H1 (cell line): ENCODE data around the gene HPN. TPM values are rescaled to one million over a fixed set of nuclear protein-coding genes. Genes with fewer than 3 reads are reported as not detected.
A peak's percentile ranks its signal among the peaks of the same experiment; 100 is the strongest.

Experiments used
- CTCF ChIA-PET: fragments of 300-600 bp; sonication (Branson Sonifier 250); formaldehyde crosslinking; loops from one replicate; lab custom pipeline; 2021; ENCODE audit not compliant: partially characterized antibody; lab: Charles Lee
- POLR2A ChIA-PET: fragments of 300-600 bp; sonication (Branson Sonifier 250); formaldehyde crosslinking; loops from one replicate; lab custom pipeline; 2021; ENCODE audit warnings: inconsistent platforms; ENCODE audit not compliant: partially characterized antibody; lab: Charles Lee
- DNase-seq, 2 experiments: peaks; one replicate each; pipeline versions ENCODE4 v3.0.0 to v3.0.0-alpha.2; 2010 to 2022; ENCODE audit warnings: low spot score in 2 of 2, low read depth in 1 of 2, mixed read lengths in 1 of 2
- FAIRE-seq: peaks from 2 replicates; lab custom pipeline; 2011; peaks lifted over from hg19 to GRCh38; lab: Jason Lieb, UNC
- H2AFZ ChIP-seq: 2 replicates; pipeline ENCODE4 v1.8.1; 2012; ENCODE audit warnings: low read length, inconsistent platforms
- H2AK5ac ChIP-seq: 2 replicates; pipeline ENCODE4 v1.6.1; 2013; ENCODE audit warnings: low read depth, low read length
- H2BK120ac ChIP-seq: replicated peaks from 2 replicates; pipeline ENCODE3; 2013; ENCODE audit warnings: low read depth, low read length, inconsistent platforms
- H2BK12ac ChIP-seq: 2 replicates; pipeline ENCODE4 v1.6.1; 2013; ENCODE audit warnings: low read depth, low read length
- H2BK15ac ChIP-seq: 2 replicates; pipeline ENCODE4 v1.6.1; 2013; ENCODE audit warnings: low read length
- H2BK20ac ChIP-seq: 2 replicates; pipeline ENCODE4 v1.6.1; 2013; ENCODE audit warnings: low read length
- H2BK5ac ChIP-seq: 2 replicates; pipeline ENCODE4 v1.6.1; 2013; ENCODE audit warnings: low read depth, low read length
- H3K14ac ChIP-seq: 2 replicates; pipeline ENCODE4 v1.6.1; 2013; ENCODE audit warnings: inconsistent platforms; ENCODE audit not compliant: insufficient read length
- H3K18ac ChIP-seq: 2 replicates; pipeline ENCODE4 v1.6.1; 2013; ENCODE audit warnings: low read length; ENCODE audit errors: extremely low read depth
- H3K23ac ChIP-seq: 2 replicates; pipeline ENCODE4 v1.6.1; 2013; ENCODE audit warnings: inconsistent platforms; ENCODE audit not compliant: insufficient read length
- H3K23me2 ChIP-seq: 2 replicates; pipeline ENCODE4 v1.6.1; 2013; ENCODE audit warnings: low read depth, low read length
- H3K27ac ChIP-seq: 2 replicates; pipeline ENCODE4 v1.6.1; 2011; ENCODE audit warnings: low read depth, low read length, inconsistent platforms
- H3K27me3 ChIP-seq, 4 experiments: replicated peaks in 1 of 4; 1 replicate in 1 of 4; 2 replicates in 3 of 4; pipeline versions ENCODE4 v1.6.1 to v1.8.1; 2011 to 2013; ENCODE audit warnings: low read length in 3 of 4, mild to moderate bottlenecking in 3 of 4, inconsistent platforms in 2 of 4, mixed read lengths in 2 of 4, moderate library complexity in 1 of 4; ENCODE audit not compliant: control insufficient read depth in 3 of 4, insufficient read depth in 3 of 4; ENCODE audit errors: extremely low read depth in 1 of 4
- H3K36me3 ChIP-seq, 4 experiments: 2 replicates each; pipeline versions ENCODE4 v1.6.1 to v1.8.1; 2011 to 2013; ENCODE audit warnings: mild to moderate bottlenecking in 4 of 4, low read length in 3 of 4, moderate library complexity in 2 of 4, control low read depth in 1 of 4, inconsistent platforms in 1 of 4; ENCODE audit not compliant: insufficient read depth in 4 of 4, control insufficient read depth in 2 of 4
- H3K4ac ChIP-seq: replicated peaks from 2 replicates; pipeline ENCODE3; 2013; ENCODE audit warnings: low read length, low read depth, mixed read lengths, inconsistent platforms; ENCODE audit not compliant: insufficient read length
- H3K4me1 ChIP-seq, 4 experiments: replicated peaks in 1 of 4; 1 replicate in 1 of 4; 2 replicates in 3 of 4; pipeline versions ENCODE4 v1.6.1 to v1.8.1; 2011 to 2013; ENCODE audit warnings: low read length in 3 of 4, inconsistent platforms in 2 of 4, mixed read lengths in 1 of 4; ENCODE audit not compliant: insufficient read depth in 4 of 4, control insufficient read depth in 3 of 4
- H3K4me2 ChIP-seq, 2 experiments: 2 replicates each; pipeline versions ENCODE4 v1.6.1 to v1.8.1; 2011 to 2013; ENCODE audit warnings: low read depth in 2 of 2, low read length in 2 of 2, control low read depth in 1 of 2, inconsistent platforms in 1 of 2, mild to moderate bottlenecking in 1 of 2; ENCODE audit not compliant: insufficient read depth in 1 of 2
- H3K4me3 ChIP-seq, 4 experiments: fragments of 200-600, 300-600 bp in 1 of 4; sonication (generic), shearing (Covaris generic), sonication (Bioruptor Twin) in 1 of 4; 2 replicates each; pipeline versions ENCODE4 v1.5.1 to v1.8.1; 2011 to 2016; ENCODE audit warnings: low read length in 4 of 4, low read depth in 3 of 4, control low read depth in 2 of 4, inconsistent platforms in 2 of 4, mild to moderate bottlenecking in 2 of 4, mixed read lengths in 1 of 4, moderate library complexity in 1 of 4; ENCODE audit not compliant: insufficient read depth in 2 of 4; ENCODE audit errors: extremely low read depth in 1 of 4
- H3K56ac ChIP-seq: replicated peaks from 2 replicates; pipeline ENCODE3; 2013; ENCODE audit warnings: low read depth, mild to moderate bottlenecking, mixed read lengths, low read length, inconsistent platforms; ENCODE audit not compliant: insufficient read length
- H3K79me1 ChIP-seq: 2 replicates; pipeline ENCODE4 v1.6.1; 2013; ENCODE audit warnings: low read depth, low read length, control low read depth
- H3K79me2 ChIP-seq, 2 experiments: 2 replicates each; pipeline versions ENCODE4 v1.6.1 to v1.8.1; 2012 to 2013; ENCODE audit warnings: low read length in 2 of 2, mild to moderate bottlenecking in 2 of 2, inconsistent platforms in 1 of 2; ENCODE audit not compliant: insufficient read depth in 2 of 2, control insufficient read depth in 1 of 2
- H3K9ac ChIP-seq, 4 experiments: replicated peaks in 1 of 4; 1 replicate in 1 of 4; 2 replicates in 3 of 4; pipeline versions ENCODE4 v1.6.1 to v1.8.1; 2011 to 2013; ENCODE audit warnings: low read depth in 3 of 4, low read length in 3 of 4, control low read depth in 2 of 4, mild to moderate bottlenecking in 2 of 4, moderate library complexity in 2 of 4, inconsistent platforms in 1 of 4; ENCODE audit errors: extremely low read depth in 1 of 4
- H3K9me3 ChIP-seq, 2 experiments: 2 replicates each; pipeline versions ENCODE4 v1.6.1 to v1.8.1; 2012 to 2013; ENCODE audit warnings: mild to moderate bottlenecking in 2 of 2, moderate library complexity in 2 of 2, control low read depth in 1 of 2, inconsistent platforms in 1 of 2, low read depth in 1 of 2, low read length in 1 of 2, mixed read lengths in 1 of 2; ENCODE audit not compliant: insufficient read depth in 2 of 2
- H4K20me1 ChIP-seq, 2 experiments: replicated peaks in 1 of 2; 2 replicates each; pipeline versions ENCODE3 to v1.8.1; 2011 to 2013; ENCODE audit warnings: inconsistent platforms in 2 of 2, low read length in 2 of 2, mild to moderate bottlenecking in 1 of 2; ENCODE audit not compliant: insufficient read depth in 2 of 2, control insufficient read depth in 1 of 2
- H4K5ac ChIP-seq: 2 replicates; pipeline ENCODE4 v1.6.1; 2013; ENCODE audit warnings: low read length, low read depth, mixed read lengths, inconsistent platforms; ENCODE audit not compliant: insufficient read length
- H4K8ac ChIP-seq: 2 replicates; pipeline ENCODE4 v1.8.0; 2013; ENCODE audit warnings: mild to moderate bottlenecking, moderate library complexity, low read length, inconsistent platforms; ENCODE audit not compliant: insufficient read depth; ENCODE audit errors: extremely low read depth
- H4K91ac ChIP-seq: replicated peaks from 2 replicates; pipeline ENCODE3; 2013; ENCODE audit warnings: low read length, mixed read lengths, inconsistent platforms; ENCODE audit not compliant: insufficient read length
- CHD2 ChIP-seq: IDR thresholded peaks from 2 replicates; pipeline ENCODE4 v1.6.1; 2012; ENCODE audit warnings: low read length, improper control_type of control experiment
- CREB1 ChIP-seq: IDR thresholded peaks from 2 replicates; pipeline ENCODE4 v1.6.1; 2012; ENCODE audit warnings: inconsistent platforms
- HDAC2 ChIP-seq, 2 experiments: fragments of 300-600 bp in 1 of 2; sonication (generic) in 1 of 2; IDR thresholded peaks; 2 replicates each; pipeline ENCODE4 v1.6.1; 2011 to 2012; ENCODE audit warnings: low read depth in 2 of 2, low read length in 2 of 2, mild to moderate bottlenecking in 2 of 2, moderate library complexity in 2 of 2, borderline replicate concordance in 1 of 2, inconsistent platforms in 1 of 2
- RBBP5 ChIP-seq: IDR thresholded peaks from 2 replicates; pipeline ENCODE4 v1.7.1; 2012; ENCODE audit warnings: low read depth, mild to moderate bottlenecking, inconsistent platforms, low read length, moderate library complexity, borderline replicate concordance
- RXRA ChIP-seq: IDR thresholded peaks from 2 replicates; pipeline ENCODE4 v1.6.1; 2011; ENCODE audit warnings: low read depth, mild to moderate bottlenecking, low read length, moderate library complexity; ENCODE audit not compliant: insufficient read depth
- SP2 ChIP-seq: IDR thresholded peaks from 2 replicates; pipeline ENCODE4 v1.6.1; 2012; ENCODE audit warnings: mild to moderate bottlenecking, low read length, inconsistent platforms
- TAF1 ChIP-seq: IDR thresholded peaks from 2 replicates; pipeline ENCODE4 v1.6.1; 2011; ENCODE audit warnings: mild to moderate bottlenecking, low read depth, low read length
- TBP ChIP-seq: IDR thresholded peaks from 2 replicates; pipeline ENCODE4 v1.6.1; 2011; ENCODE audit warnings: low read depth, low read length, improper control_type of control experiment
- TCF12 ChIP-seq: IDR thresholded peaks from 2 replicates; pipeline ENCODE4 v1.6.1; 2011; ENCODE audit warnings: low read depth, mild to moderate bottlenecking, low read length
- ZNF274 ChIP-seq: IDR thresholded peaks from 2 replicates; pipeline ENCODE4 v1.7.0; 2012; ENCODE audit warnings: low read length, borderline replicate concordance; ENCODE audit errors: extremely low read depth
- WGBS, 2 experiments: shearing (Covaris generic) in 1 of 2; methylation state at CpG; one replicate each; pipeline versions ENCODE4 v1.1.6 to v1.1.7; 2013 to 2015; ENCODE audit warnings: low lambda C conversion rate in 2 of 2, mixed read lengths in 2 of 2, inconsistent platforms in 1 of 2, low coverage in 1 of 2, missing lambda C conversion rate in 1 of 2; ENCODE audit not compliant: insufficient replicate concordance in 2 of 2, insufficient coverage in 1 of 2, insufficient read length in 1 of 2; ENCODE audit errors: extremely low coverage in 1 of 2, missing lambda C conversion rate in 1 of 2; 5-methylcytosine and 5-hydroxymethylcytosine counted together
- polyA plus RNA-seq, 7 experiments: library from polyadenylated mRNA; depleted of rRNA in 3 of 7; stranded (reverse) in 5 of 7; unstranded in 2 of 7; fragments of >200 nt in 5 of 7; fragments of 200-250 nt in 2 of 7; gene quantifications; 1 replicate in 5 of 7; 2 replicates in 1 of 7; 4 replicates in 1 of 7; pipeline versions ENCODE4 v1.2.1 to v1.2.3, GENCODE V29; 2011 to 2013; ENCODE audit warnings: missing spikeins in 2 of 7, mixed read lengths in 2 of 7
- total RNA-seq: library from RNA; stranded (reverse); fragmentation: NEBNext Ultra II Directional; extraction: Animal tissue kit (Norgen Biotek cat#: 25700); gene quantifications from 2 replicates; pipeline ENCODE4 v1.2.1, GENCODE V29; 2021
- TF ChIP-seq, protein P1 (sequence below): IDR thresholded peaks from 2 replicates; pipeline ENCODE4 v1.6.1; 2012; ENCODE audit warnings: inconsistent platforms

The HPN gene
- total and polyA plus RNA-seq, 2 of the 8 experiments (the other 6 are each of a cell fraction or from before 2014, with no cell fraction given) = 14.7 to 33.7 TPM

DNA sequence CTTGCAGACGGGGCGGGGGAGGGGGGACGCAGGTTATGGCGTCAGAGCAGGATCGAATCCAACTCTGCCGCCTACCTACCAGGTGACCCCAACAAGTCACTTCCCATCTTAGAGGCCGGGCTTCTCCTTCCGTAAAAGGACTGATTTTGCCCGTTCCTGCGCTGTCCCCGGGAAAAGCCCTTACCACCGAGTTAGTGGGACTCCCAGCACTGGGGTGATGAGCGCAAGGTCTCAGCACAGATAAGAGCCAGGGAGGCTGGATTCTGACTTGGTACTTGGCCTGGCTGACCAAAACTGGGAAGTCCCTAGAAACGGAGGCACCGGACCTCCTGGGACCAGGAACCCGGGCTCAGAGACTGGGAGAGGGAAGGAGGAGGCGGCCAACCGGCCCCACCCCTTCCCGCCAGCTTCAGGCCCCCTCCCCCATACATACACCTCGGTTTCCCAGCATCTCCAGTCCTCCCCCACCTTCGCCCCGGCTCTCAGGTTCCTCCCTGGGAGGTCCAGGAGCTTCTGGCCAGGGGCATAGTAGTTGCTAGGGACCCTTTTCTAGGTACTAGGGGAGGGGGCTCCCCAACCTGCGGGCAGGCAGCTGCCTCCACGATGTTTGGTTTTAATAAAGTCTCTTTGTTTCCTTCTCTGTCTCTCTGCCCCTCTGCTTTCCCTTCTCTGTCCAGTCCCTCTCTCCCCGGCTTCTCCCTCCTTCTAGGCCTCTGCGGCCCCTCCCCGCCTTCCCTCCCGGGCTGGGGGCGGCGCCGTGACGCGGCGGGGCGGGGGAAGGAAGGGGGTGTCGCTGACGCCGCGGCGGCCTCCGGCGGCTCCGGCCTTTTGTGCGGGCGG is 41.8 kb upstream of the HPN start, which contains the start of gene GRAMD1A:
Gene GRAMD1A (plus strand): TSS at position 826 of the 840 bp plus-strand sequence. CDS start 156 bp downstream, outside the sequence.
- Histone ChIP-seq H3K9ac (peak within 1 kb of the TSS; percentile 80 to 93 (median 88)), H4K20me1 (peaks cover 20 to 28% of the 10 kb centered on the region in 2 experiments), H3K4me1 (peaks cover 8 to 32% (median 20%) of the 10 kb centered on the region in 4 experiments), H3K4me3 (peak within 1 kb of the TSS; percentile 73 to 92 (median 84)), H2BK15ac (peak within 1 kb of the TSS; percentile 98), H3K14ac (peak within 1 kb of the TSS; percentile 81), H3K4me2 (peak within 1 kb of the TSS; percentile 99), H2BK12ac (peak within 1 kb of the TSS; percentile 87), H3K4ac (peak within 1 kb of the TSS; percentile 86), H2AK5ac (peak within 1 kb of the TSS; percentile 60; the same call in 1 of the 2 replicates), H2AFZ (no peak within 1 kb of the TSS; the same call in 1 of the 2 replicates), H3K27me3 (no peaks in the 10 kb centered on the region), H2BK20ac (no peak within 1 kb of the TSS), H3K27ac (peak within 1 kb of the TSS; percentile 95), H3K79me1 (peaks cover 11% of the 10 kb centered on the region), H4K8ac (peak within 1 kb of the TSS; percentile 90), H4K91ac (peak within 1 kb of the TSS; percentile 89), H2BK5ac (peak within 1 kb of the TSS; percentile 89), H3K23ac (no peak within 1 kb of the TSS), H3K23me2 (peaks cover 18% of the 10 kb centered on the region), H3K18ac (peak within 1 kb of the TSS; percentile 99), H3K9me3 (no peaks in the 10 kb centered on the region), H4K5ac (peak within 1 kb of the TSS; percentile 98), H3K56ac (peak within 1 kb of the TSS; percentile 94), H2BK120ac (peak within 1 kb of the TSS; percentile 86), H3K36me3 (peaks cover 0 to 8% (median 3%) of the 10 kb centered on the region in 4 experiments; a peak in 3 of 8 replicates), H3K79me2 (peaks cover 29 to 41% of the 10 kb centered on the region in 2 experiments)
- WGBS, 2 experiments = 4% methylated on average over 22 of the region's 45 CpGs; no CpG with 5 or more reads in 1 of the 2 experiments
- CTCF ChIA-PET = interaction anchor here (1.0 to 1.4 kb wide), 5 partner anchors 11 to 154 kb away, joined by 3 to 7 read pairs (median 4); no protein-coding TSS in a partner anchor
- FAIRE-seq = no peak
- POLR2A ChIA-PET = interaction anchor here (0.6 to 22.5 kb wide), 17 partner anchors 9 to 820 kb away, joined by 3 to 366 read pairs (median 5); partner anchors contain the start of genes HPN, SCN1B and ZNF30
- peak; percentile 69 to 89 for DNase-seq
- TF ChIP-seq SP2 (no peak), RXRA (no peak), ZNF274 (no peak), CREB1 (peak; percentile 85), RBBP5 (peak; percentile 98), TBP (peak; percentile 65), TCF12 (no peak), TAF1 (peak; percentile 71), HDAC2 (IDR thresholded peaks at IDR 0.05; ENCODE audit: borderline replicate concordance in 1 of 2, low read depth in 2 of 2, low read length in 2 of 2) (0 out of 4 replicates have a peak, but pooled peaks of 1 of the 2 experiments have one; percentile 14), CHD2 (0 out of 2 replicates have a peak, but pooled peaks have one; percentile 17)
- TF ChIP-seq, protein P1, sequence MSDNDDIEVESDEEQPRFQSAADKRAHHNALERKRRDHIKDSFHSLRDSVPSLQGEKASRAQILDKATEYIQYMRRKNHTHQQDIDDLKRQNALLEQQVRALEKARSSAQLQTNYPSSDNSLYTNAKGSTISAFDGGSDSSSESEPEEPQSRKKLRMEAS = peak; percentile 5; the same call in 1 of the 2 replicates
